GM23248 (cell line): ENCODE data around the gene SMIM35. TPM values are rescaled to one million over a fixed set of nuclear protein-coding genes. Genes with fewer than 3 reads are reported as not detected.

Experiments
- DNase-seq: peaks from one replicate; pipeline ENCODE4 v3.0.0-alpha.2; 2015
- H2AFZ ChIP-seq: fragments of 200-600 bp; sonication (generic); 2 replicates; pipeline ENCODE4 v1.6.1; 2016; ENCODE audit warnings: antibody characterized with exemption
- H3F3A ChIP-seq: fragments of 200-600 bp; sonication (generic); 2 replicates; pipeline ENCODE4 v1.6.1; 2016; ENCODE audit warnings: mild to moderate bottlenecking, antibody characterized with exemption, mixed run types; ENCODE audit not compliant: insufficient read depth
- H3K27ac ChIP-seq: fragments of 200-600 bp; sonication (generic); 2 replicates; pipeline ENCODE4 v1.5.1; 2016; ENCODE audit warnings: mild to moderate bottlenecking
- H3K27me3 ChIP-seq: fragments of 200-600 bp; sonication (generic); replicated peaks from 2 replicates; pipeline ENCODE4 v1.6.1; 2016; ENCODE audit warnings: mild to moderate bottlenecking; ENCODE audit not compliant: insufficient read depth
- H3K36me3 ChIP-seq: fragments of 200-600 bp; sonication (generic); 2 replicates; pipeline ENCODE4 v1.6.1; 2016; ENCODE audit warnings: low read depth, mild to moderate bottlenecking
- H3K4me1 ChIP-seq: fragments of 200-600 bp; sonication (generic); 2 replicates; pipeline ENCODE4 v1.6.1; 2016; ENCODE audit warnings: mild to moderate bottlenecking; ENCODE audit not compliant: insufficient read depth
- H3K4me2 ChIP-seq: fragments of 200-600 bp; sonication (generic); one replicate; pipeline ENCODE4 v1.6.1; 2016; ENCODE audit warnings: mild to moderate bottlenecking; ENCODE audit not compliant: unreplicated experiment
- H3K4me3 ChIP-seq: fragments of 200-600 bp; sonication (generic); 2 replicates; pipeline ENCODE4 v1.5.1; 2016; ENCODE audit warnings: mild to moderate bottlenecking
- H3K79me2 ChIP-seq: fragments of 200-600 bp; sonication (generic); 2 replicates; pipeline ENCODE4 v1.6.1; 2016; ENCODE audit warnings: mild to moderate bottlenecking; ENCODE audit not compliant: insufficient read depth
- H3K9ac ChIP-seq: fragments of 200-600 bp; sonication (generic); 2 replicates; pipeline ENCODE4 v1.6.1; 2016; ENCODE audit warnings: mild to moderate bottlenecking
- H3K9me2 ChIP-seq: fragments of 200-600 bp; sonication (generic); 2 replicates; pipeline ENCODE4 v1.6.1; 2016; ENCODE audit warnings: mixed run types, mild to moderate bottlenecking, moderate library complexity; ENCODE audit not compliant: insufficient read depth
- H3K9me3 ChIP-seq: fragments of 200-600 bp; sonication (generic); one replicate; pipeline ENCODE4 v1.6.1; 2017; ENCODE audit warnings: low read depth
- H4K20me1 ChIP-seq: fragments of 200-600 bp; sonication (generic); 2 replicates; pipeline ENCODE4 v1.6.0; 2016; ENCODE audit not compliant: insufficient read depth
- EZH2 ChIP-seq: fragments of 200-600 bp; sonication (generic); IDR thresholded peaks from 2 replicates; pipeline ENCODE4 v1.6.1; 2018; ENCODE audit warnings: antibody characterized with exemption, mild to moderate bottlenecking; ENCODE audit not compliant: insufficient read depth, poor library complexity, severe bottlenecking
- EZH2phosphoT487 ChIP-seq: fragments of 200-600 bp; sonication (generic); IDR thresholded peaks from 2 replicates; pipeline ENCODE4 v1.6.1; 2018; ENCODE audit warnings: antibody characterized with exemption, moderate library complexity, mild to moderate bottlenecking, low read depth; ENCODE audit not compliant: insufficient read depth
- WGBS, 2 experiments: methylation state at CpG; one replicate each; pipeline ENCODE4 v1.1.6; 2015 to 2017; ENCODE audit warnings: low lambda C conversion rate in 2 of 2, low coverage in 1 of 2; ENCODE audit errors: missing lambda C conversion rate in 2 of 2; 5-methylcytosine and 5-hydroxymethylcytosine counted together
- in situ Hi-C: fragments of 300-500 bp; cut with MboI; formaldehyde crosslinking; loops from 2 replicates; pipeline ENCODE4 v1.15.0; 2020
- polyA plus RNA-seq: library from polyadenylated mRNA; unstranded; fragments of >200 nt; fragmentation: Nextera tagmentation; extraction: Ambion mirVana; gene quantifications from 2 replicates; pipeline ENCODE4 v1.2.1, GENCODE V29; 2016
- total RNA-seq: library from RNA; depleted of rRNA; stranded (reverse); fragments of >200 nt; shearing (Covaris generic); gene quantifications from 2 replicates; pipeline ENCODE4 v1.2.3, GENCODE V29; 2014

Gene SMIM35
- total and polyA plus RNA-seq, 2 experiments from 2014 or later, result not detected

DNA sequence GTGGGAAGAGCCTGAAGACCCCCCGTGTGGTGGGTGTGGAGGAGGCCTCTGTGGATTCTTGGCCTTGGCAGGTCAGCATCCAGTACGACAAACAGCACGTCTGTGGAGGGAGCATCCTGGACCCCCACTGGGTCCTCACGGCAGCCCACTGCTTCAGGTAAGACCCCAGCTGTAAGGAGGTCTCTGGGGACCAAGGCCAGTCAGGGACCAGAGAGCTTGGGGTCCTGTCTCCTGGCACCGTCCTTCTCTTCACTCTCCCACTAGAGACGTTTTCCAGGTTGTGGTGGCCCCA, 24.9 kb upstream of the SMIM35 start:
- DNase-seq, result no peak

DNA sequence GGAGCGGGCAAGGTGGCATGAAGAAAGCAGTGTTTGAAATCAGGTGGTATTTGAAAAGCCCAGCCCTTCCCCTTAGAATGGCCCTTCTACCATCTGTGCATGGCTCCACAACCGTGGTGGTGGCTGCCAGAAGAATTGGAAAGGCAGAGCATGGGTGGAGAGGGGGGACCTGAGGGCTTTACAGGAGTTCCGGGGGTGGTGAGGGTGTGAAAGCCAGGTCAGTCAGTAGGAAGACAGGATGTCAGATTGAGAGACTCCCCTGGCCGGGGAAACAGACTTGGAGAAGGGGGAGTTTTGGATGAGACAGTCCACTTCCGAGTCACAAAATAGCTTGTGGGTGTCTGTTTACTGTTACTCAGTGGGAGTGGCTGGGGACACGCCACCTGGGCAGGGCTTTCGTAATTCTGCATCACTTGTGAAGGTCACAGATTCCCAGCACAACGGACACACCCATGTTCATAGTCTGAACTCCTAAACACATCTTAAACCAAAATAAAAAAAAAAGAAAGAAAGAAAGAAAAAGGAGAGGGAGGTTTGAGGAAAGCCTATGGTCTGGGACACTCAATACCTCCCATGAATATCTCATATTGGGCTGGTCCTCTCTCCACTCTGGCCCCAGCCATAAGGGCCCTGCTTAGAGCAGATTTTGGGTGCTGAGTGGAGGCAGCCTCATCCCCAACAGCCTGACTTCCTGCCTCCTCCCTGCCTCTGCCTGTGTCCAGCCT, 24.4 kb upstream of the SMIM35 start:
- Histone ChIP-seq H4K20me1 (no peaks in the 10 kb centered on the region), H3K4me1 (no peaks in the 10 kb centered on the region), H3K9me2 (no peaks in the 10 kb centered on the region), H3K27me3 (no peaks in the 10 kb centered on the region), H3K36me3 (no peaks in the 10 kb centered on the region), H3K79me2 (no peaks in the 10 kb centered on the region), H3K4me3 (no peak overlapping the region), H3F3A (no peaks in the 10 kb centered on the region), H2AFZ (no peak overlapping the region), H3K9me3 (no peaks in the 10 kb centered on the region), H3K27ac (no peak overlapping the region), H3K9ac (no peak overlapping the region), H3K4me2 (no peak overlapping the region)
- in situ Hi-C loops, result no loop called here
- DNase-seq, result no peak
- 40 to 50% methylated on average over 8 of the region's 8 CpGs for WGBS, 2 experiments
- TF ChIP-seq EZH2, result no peak
- TF ChIP-seq EZH2phosphoT487, result no peak

More for the DNA sequence above, 24.9 kb upstream of the SMIM35 start:
- TF ChIP-seq EZH2phosphoT487 (no peak), EZH2 (no peak)
- Histone ChIP-seq H2AFZ (no peak overlapping the region), H3K9ac (no peak overlapping the region), H3K27ac (no peak overlapping the region), H4K20me1 (no peaks in the 10 kb centered on the region), H3K4me3 (no peak overlapping the region), H3F3A (no peaks in the 10 kb centered on the region), H3K4me2 (no peak overlapping the region), H3K9me2 (no peaks in the 10 kb centered on the region), H3K9me3 (no peaks in the 10 kb centered on the region), H3K4me1 (no peaks in the 10 kb centered on the region), H3K27me3 (no peaks in the 10 kb centered on the region), H3K79me2 (no peaks in the 10 kb centered on the region), H3K36me3 (no peaks in the 10 kb centered on the region)
- 48% methylated on average over 5 to 6 of the region's 6 CpGs for WGBS, 2 experiments
- in situ Hi-C loops, result no loop called here

DNA sequence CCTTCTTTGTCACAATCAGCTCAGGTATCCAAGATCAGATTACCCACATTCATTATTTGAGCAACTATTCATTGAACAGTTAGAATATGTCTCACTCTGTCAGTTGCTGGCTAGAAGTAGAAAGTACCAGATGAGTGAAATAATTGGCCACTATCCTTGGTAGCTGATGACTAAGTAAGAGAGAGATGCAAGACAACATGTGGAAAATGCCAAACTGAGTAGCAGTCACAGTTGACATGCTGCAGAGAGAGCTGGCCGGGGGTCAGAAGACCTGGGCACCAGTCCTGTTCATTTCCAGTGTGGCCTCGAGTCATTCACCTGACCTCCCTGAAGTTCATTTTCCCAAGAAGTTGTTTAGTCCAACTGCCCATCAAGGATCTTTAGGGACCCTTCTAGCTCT, 22.5 kb upstream of the SMIM35 start:
- in situ Hi-C loops, result no loop called here
- no peaks in the 10 kb centered on the region for H3K36me3 ChIP-seq
- H4K20me1 ChIP-seq, result no peaks in the 10 kb centered on the region
- no peak overlapping the region for H2AFZ ChIP-seq
- H3K27me3 ChIP-seq, result no peaks in the 10 kb centered on the region
- no peaks in the 10 kb centered on the region for H3K9me2 ChIP-seq
- TF ChIP-seq EZH2phosphoT487 (no peak), EZH2 (no peak)
- no peaks in the 10 kb centered on the region for H3F3A ChIP-seq
- H3K4me3 ChIP-seq, result no peak overlapping the region
- 0 to 2% methylated on average over 2 of the region's 2 CpGs for WGBS, 2 experiments
- no peak overlapping the region for H3K9ac ChIP-seq
- no peak overlapping the region for H3K27ac ChIP-seq
- H3K79me2 ChIP-seq, result no peaks in the 10 kb centered on the region
- no peaks in the 10 kb centered on the region for H3K4me1 ChIP-seq
- H3K9me3 ChIP-seq, result no peaks in the 10 kb centered on the region
- no peak overlapping the region for H3K4me2 ChIP-seq
- DNase-seq, result peak; percentile 58

DNA sequence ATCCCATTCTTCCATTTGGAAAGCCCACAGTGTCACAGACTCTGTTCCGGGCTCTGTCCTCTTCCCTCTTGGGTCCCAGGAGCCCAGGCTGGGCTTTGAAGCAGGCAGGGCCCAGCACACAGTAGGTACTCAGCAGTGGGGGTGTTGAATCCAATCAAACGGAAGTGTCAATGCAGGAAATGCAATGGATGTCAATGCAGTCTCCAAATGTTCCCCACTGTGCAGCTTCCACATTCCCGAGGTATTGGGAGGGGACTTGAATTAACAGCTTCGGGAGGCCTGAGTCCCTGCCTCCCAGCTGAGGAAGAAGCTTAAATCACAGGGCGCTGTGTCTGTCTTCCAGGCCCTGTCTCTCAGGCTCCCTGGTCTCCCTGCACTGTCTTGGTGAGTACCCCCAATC, 21.8 kb upstream of the SMIM35 start:
- Histone ChIP-seq H3K9me2 (no peaks in the 10 kb centered on the region), H3F3A (no peaks in the 10 kb centered on the region), H4K20me1 (no peaks in the 10 kb centered on the region), H3K4me3 (no peak overlapping the region), H3K9me3 (no peaks in the 10 kb centered on the region), H3K27ac (no peak overlapping the region), H3K4me1 (no peaks in the 10 kb centered on the region), H3K4me2 (no peak overlapping the region), H3K9ac (no peak overlapping the region), H3K27me3 (no peaks in the 10 kb centered on the region), H3K36me3 (no peaks in the 10 kb centered on the region), H2AFZ (no peak overlapping the region), H3K79me2 (no peaks in the 10 kb centered on the region)
- no peak for DNase-seq
- in situ Hi-C loops, result no loop called here
- TF ChIP-seq EZH2phosphoT487, result no peak
- no peak for TF ChIP-seq EZH2
- WGBS, 2 experiments, result 38 to 50% methylated on average over 5 of the region's 5 CpGs
